ENCODE measurements around the gene HIVEP3. TPM values are rescaled to one million over a fixed set of nuclear protein-coding genes. Genes with fewer than 3 reads are reported as not detected.

The HIVEP3 gene
- polyA plus RNA-seq, 1 of the 3 experiments (the other 2 are of a cell fraction) = 6.4 TPM

DNA sequence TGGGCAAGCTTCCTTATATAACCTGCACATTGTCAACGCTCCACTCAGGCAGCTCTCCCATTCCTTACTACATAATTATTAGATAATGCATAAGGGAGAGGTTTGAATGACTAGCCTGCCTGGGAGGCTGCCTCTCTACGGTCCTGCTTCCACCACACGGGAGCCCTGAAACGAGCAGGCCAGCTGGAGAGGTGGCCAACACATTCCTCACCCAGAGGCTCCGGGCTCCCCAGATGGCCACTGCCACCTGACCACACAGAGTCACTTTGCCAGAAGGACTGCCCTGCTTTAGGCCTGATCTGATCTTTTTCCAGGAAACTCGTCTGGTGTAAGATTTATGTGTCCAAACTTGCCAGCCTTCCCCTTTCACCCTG is 27.9 kb downstream of the HIVEP3 start (continued):
- TF ChIP-seq EP300 (IDR thresholded peaks at IDR 0.05; ENCODE audit: borderline replicate concordance in 1 of 2, low read depth in 1 of 2, low read length in 1 of 2) (peak in 1 of 2 experiments; percentile 90; a peak in 2 of 4 replicates), RAD21 (IDR thresholded peaks at IDR 0.05; ENCODE audit: low read length) (peak; percentile 40), SIN3A (IDR thresholded peaks at IDR 0.05; ENCODE audit: borderline replicate concordance, low read depth, low read length) (no peak), NFIC (IDR thresholded peaks at IDR 0.05; ENCODE audit: borderline replicate concordance) (no peak)
- TF ChIP-seq, protein P1, sequence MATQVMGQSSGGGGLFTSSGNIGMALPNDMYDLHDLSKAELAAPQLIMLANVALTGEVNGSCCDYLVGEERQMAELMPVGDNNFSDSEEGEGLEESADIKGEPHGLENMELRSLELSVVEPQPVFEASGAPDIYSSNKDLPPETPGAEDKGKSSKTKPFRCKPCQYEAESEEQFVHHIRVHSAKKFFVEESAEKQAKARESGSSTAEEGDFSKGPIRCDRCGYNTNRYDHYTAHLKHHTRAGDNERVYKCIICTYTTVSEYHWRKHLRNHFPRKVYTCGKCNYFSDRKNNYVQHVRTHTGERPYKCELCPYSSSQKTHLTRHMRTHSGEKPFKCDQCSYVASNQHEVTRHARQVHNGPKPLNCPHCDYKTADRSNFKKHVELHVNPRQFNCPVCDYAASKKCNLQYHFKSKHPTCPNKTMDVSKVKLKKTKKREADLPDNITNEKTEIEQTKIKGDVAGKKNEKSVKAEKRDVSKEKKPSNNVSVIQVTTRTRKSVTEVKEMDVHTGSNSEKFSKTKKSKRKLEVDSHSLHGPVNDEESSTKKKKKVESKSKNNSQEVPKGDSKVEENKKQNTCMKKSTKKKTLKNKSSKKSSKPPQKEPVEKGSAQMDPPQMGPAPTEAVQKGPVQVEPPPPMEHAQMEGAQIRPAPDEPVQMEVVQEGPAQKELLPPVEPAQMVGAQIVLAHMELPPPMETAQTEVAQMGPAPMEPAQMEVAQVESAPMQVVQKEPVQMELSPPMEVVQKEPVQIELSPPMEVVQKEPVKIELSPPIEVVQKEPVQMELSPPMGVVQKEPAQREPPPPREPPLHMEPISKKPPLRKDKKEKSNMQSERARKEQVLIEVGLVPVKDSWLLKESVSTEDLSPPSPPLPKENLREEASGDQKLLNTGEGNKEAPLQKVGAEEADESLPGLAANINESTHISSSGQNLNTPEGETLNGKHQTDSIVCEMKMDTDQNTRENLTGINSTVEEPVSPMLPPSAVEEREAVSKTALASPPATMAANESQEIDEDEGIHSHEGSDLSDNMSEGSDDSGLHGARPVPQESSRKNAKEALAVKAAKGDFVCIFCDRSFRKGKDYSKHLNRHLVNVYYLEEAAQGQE (IDR thresholded peaks at IDR 0.05; ENCODE audit: low read depth, low read length) = no peak

DNA sequence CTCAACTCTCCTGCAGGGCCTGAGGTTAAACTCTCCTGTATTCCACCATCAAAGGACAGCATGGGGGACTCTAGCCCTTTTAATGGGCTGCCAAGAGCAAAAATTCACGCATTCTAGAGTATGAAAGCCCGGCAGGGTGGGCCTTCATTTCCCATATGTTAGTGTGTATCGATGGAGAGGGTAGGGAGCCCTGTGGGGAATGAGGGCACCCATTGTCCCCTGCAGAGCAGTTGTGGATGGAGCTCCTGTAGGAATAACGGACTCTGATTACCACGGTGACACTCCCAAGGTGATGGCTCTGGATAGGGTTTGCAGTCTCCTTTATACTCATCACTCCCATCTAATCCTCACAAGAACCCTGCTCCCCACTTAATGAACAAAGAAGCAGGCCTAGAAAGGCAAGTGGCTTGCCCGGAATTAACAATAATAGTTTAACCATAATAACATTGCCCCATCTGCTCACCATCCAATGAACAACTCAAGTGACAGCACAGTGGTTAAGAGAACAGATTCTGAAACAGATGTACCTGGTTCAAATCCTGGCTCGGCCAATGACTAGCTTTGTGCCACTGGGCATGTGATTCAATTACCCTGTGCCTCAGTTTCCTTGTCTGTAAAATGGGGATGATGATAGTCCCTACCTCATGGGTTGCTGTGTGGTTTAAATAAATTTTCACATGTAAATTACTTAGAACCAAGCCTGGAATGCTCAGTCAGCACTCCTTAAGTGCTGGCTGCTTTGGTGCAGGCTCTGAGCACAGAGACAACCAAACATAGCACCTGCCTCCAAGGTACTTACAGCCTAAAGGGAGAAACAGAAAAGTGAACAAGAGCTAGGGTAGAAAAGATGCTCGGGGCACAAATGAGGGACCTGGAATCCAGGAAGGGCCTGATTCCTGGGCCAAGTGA is 29.0 kb downstream of the HIVEP3 start:
- no peak overlapping the region for H3K4me2 ChIP-seq
- peaks cover 24% of the 10 kb centered on the region for H3K79me2 ChIP-seq (ENCODE audit: insufficient read depth)
- no peak overlapping the region for H3K9ac ChIP-seq
- DNase-seq = no peak
- H3K36me3 ChIP-seq (replicated peaks in 1 of 2; ENCODE audit: control insufficient read depth in 1 of 2, insufficient read depth in 2 of 2, low read length in 1 of 2) = no peaks in the 10 kb centered on the region
- H3K9me3 ChIP-seq = no peaks in the 10 kb centered on the region
- WGBS (ENCODE audit: low lambda C conversion rate) = 93% methylated on average over 7 of the region's 8 CpGs
- no peaks in the 10 kb centered on the region for H4K20me1 ChIP-seq (ENCODE audit: insufficient read depth)
- peak overlapping the region in 1 of 2 experiments; percentile 88; a peak in 2 of 4 replicates for H3K27ac ChIP-seq (ENCODE audit: low read depth in 2 of 2, low read length in 1 of 2)
- peaks cover 3% of the 10 kb centered on the region for H3F3A ChIP-seq (replicated peaks; ENCODE audit: insufficient read depth)
- POLR2A ChIA-PET = interaction anchor here (0.7 kb wide), 1 partner anchor 276 kb away, joined by 3 read pairs; no protein-coding TSS in a partner anchor
- CTCF ChIA-PET = interaction anchor here (1.1 kb wide), 1 partner anchor 311 kb away, joined by 3 read pairs; no protein-coding TSS in a partner anchor
- H3K4me1 ChIP-seq (ENCODE audit: control insufficient read depth in 1 of 2, insufficient read depth in 2 of 2, low read depth in 1 of 2, low read length in 1 of 2) = peaks cover 0 to 32% of the 10 kb centered on the region in 2 experiments; a peak in 2 of 4 replicates
- no peaks in the 10 kb centered on the region for H3K9me2 ChIP-seq
- no peak overlapping the region for H2AFZ ChIP-seq (ENCODE audit: low read depth)
- H3K27me3 ChIP-seq (ENCODE audit: insufficient read depth) = no peaks in the 10 kb centered on the region
- H3K4me3 ChIP-seq (ENCODE audit: low read depth in 2 of 2, low read length in 1 of 2) = no peak overlapping the region
- TF ChIP-seq POLR2AphosphoS5 (IDR thresholded peaks at IDR 0.05; ENCODE audit: low read depth, low read length) (no peak), CHD2 (IDR thresholded peaks at IDR 0.05; ENCODE audit: low read length, partially characterized antibody) (no peak), RXRA (IDR thresholded peaks at IDR 0.05; ENCODE audit: borderline replicate concordance, low read depth) (no peak), MXI1 (IDR thresholded peaks at IDR 0.05; ENCODE audit: low read depth, low read length) (no peak), YY1 (IDR thresholded peaks at IDR 0.05; ENCODE audit: low read depth) (no peak), RAD21 (IDR thresholded peaks at IDR 0.05; ENCODE audit: low read length) (no peak), TAF1 (IDR thresholded peaks at IDR 0.05; ENCODE audit: borderline replicate concordance, low read depth, low read length) (no peak), NFIC (IDR thresholded peaks at IDR 0.05; ENCODE audit: borderline replicate concordance) (no peak), GABPA (IDR thresholded peaks at IDR 0.05; ENCODE audit: low read depth) (no peak), ZBTB33 (IDR thresholded peaks at IDR 0.05; ENCODE audit: borderline replicate concordance, low read depth) (no peak), GATA2 (CRISPR knock-in tag; IDR thresholded peaks at IDR 0.05) (no peak)
- TF ChIP-seq, protein P2, sequence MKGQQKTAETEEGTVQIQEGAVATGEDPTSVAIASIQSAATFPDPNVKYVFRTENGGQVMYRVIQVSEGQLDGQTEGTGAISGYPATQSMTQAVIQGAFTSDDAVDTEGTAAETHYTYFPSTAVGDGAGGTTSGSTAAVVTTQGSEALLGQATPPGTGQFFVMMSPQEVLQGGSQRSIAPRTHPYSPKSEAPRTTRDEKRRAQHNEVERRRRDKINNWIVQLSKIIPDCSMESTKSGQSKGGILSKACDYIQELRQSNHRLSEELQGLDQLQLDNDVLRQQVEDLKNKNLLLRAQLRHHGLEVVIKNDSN (IDR thresholded peaks at IDR 0.05; ENCODE audit: borderline replicate concordance, low read depth) = no peak
- TF ChIP-seq, protein P3, sequence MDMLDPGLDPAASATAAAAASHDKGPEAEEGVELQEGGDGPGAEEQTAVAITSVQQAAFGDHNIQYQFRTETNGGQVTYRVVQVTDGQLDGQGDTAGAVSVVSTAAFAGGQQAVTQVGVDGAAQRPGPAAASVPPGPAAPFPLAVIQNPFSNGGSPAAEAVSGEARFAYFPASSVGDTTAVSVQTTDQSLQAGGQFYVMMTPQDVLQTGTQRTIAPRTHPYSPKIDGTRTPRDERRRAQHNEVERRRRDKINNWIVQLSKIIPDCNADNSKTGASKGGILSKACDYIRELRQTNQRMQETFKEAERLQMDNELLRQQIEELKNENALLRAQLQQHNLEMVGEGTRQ (IDR thresholded peaks at IDR 0.05; ENCODE audit: borderline replicate concordance, low read depth, low read length) = no peak
- TF ChIP-seq, protein P1 (IDR thresholded peaks at IDR 0.05; ENCODE audit: low read depth, low read length) = no peak
